SK-MEL-5 (cell line): ENCODE results near the gene MAN2A2. TPM values are rescaled to one million over a fixed set of nuclear protein-coding genes. Genes with fewer than 3 reads are reported as not detected.

Experiments used
- DNase-seq: peaks from one replicate; pipeline ENCODE4 v3.0.0-alpha.2; 2016; ENCODE audit warnings: low read depth, low spot score
- in situ Hi-C: cut with HindIII; loops from 2 replicates; pipeline ENCODE4 v1.10.0; 2016; ENCODE audit warnings: low sequenced_read_pairs, high pct_unique_total_duplicates, low pct_unique_long_range_greater_than_20kb
- total RNA-seq: library from RNA; depleted of rRNA; stranded (reverse); fragments of >200 nt; shearing (Covaris generic); gene quantifications from 2 replicates; pipeline ENCODE4 v1.2.3, GENCODE V29; 2014

MAN2A2 gene
- total RNA-seq, 1 experiment from 2014 or later: 4.7 TPM

DNA sequence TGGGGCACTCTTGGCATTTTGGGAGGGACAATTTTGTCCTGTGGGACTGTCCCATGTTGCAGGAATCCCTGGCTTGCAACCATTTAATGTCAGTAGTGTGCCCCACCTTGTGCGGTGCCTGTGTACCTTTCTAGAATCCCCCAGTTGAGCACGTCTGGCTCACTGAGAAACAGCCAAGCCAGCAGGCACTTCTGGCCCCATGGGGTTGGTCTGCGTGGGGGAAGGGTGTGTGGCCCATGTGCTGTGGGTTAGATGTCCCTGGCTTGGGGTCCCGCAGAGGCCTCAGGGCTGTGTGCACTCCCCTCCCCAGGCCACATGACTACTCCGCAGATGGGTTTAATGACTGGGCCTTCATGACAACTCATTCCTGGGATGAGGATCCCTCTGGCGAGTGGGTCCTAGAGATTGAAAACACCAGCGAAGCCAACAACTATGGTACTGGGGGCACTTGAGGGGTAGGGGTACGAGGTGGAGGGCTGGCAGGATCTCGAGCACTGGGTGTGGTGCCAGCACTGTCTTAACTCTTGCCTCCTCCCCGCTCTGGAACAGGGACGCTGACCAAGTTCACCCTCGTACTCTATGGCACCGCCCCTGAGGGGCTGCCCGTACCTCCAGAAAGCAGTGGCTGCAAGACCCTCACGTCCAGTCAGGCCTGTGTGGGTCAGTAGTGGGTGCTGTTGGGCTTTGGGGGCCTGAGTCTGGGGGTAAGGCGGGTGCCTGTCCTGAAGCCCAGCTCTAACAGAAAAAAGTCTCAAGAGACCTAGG, 22.5 kb upstream of the MAN2A2 start:
- no peak for DNase-seq
- in situ Hi-C loops: no loop called here

GRCh38 chr15:90881181-90881977, 21.7 kb upstream of the MAN2A2 start:
- DNase-seq: no peak
- in situ Hi-C loops: no loop called here

DNA sequence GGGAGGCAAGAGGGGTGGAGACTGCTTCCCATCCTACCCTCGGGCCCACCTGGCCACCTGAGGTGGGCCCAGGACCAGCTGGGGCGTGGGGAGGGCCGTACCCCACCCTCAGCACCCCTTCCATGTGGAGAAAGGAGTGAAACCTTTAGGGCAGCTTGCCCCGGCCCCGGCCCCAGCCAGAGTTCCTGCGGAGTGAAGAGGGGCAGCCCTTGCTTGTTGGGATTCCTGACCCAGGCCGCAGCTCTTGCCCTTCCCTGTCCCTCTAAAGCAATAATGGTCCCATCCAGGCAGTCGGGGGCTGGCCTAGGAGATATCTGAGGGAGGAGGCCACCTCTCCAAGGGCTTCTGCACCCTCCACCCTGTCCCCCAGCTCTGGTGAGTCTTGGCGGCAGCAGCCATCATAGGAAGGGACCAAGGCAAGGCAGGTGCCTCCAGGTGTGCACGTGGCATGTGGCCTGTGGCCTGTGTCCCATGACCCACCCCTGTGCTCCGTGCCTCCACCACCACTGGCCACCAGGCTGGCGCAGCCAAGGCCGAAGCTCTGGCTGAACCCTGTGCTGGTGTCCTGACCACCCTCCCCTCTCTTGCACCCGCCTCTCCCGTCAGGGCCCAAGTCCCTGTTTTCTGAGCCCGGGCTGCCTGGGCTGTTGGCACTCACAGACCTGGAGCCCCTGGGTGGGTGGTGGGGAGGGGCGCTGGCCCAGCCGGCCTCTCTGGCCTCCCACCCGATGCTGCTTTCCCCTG, 21.0 kb upstream of the MAN2A2 start:
- DNase-seq: no peak
- in situ Hi-C loops: no loop called here

- in situ Hi-C loops: no loop called here
- DNase-seq: no peak
These were observed 20.1 kb upstream of the MAN2A2 start for GRCh38 chr15:90882781-90883525.

DNA sequence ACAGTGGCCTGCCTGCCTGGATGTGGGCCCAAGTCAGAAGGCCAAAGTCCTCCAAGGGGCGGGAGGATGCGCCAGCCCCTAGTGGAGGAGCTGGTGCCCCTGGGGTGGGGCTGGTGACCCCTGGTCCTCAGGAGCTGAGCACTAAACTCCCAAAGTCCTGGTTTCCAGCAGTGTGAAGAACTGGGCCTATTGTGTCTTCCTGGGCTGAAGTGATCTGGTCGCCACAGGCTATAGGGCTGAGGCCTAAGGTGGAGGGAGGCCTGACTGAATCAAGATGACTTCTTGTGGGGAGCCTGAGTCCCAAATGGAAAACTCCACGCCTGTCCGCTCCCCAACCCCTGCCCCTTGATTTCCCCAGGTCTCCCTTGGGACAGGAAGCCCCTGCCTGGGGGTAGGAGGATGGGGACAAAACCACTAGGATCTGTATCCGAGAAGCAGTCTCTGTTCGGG, 19.6 kb upstream of the MAN2A2 start:
- in situ Hi-C loops: no loop called here
- DNase-seq: no peak

- in situ Hi-C loops: no loop called here
- no peak for DNase-seq
These were observed 19.0 kb upstream of the MAN2A2 start, which contains the start of gene FES for GRCh38 chr15:90883976-90884718. Gene FES (plus strand): TSS chr15:90884504. CDS start chr15:90885046, 542 bp downstream.

GRCh38 chr15:90884719-90885431, 18.2 kb upstream of the MAN2A2 start:
- in situ Hi-C loops: no loop called here
- DNase-seq: no peak

- in situ Hi-C loops: no loop called here
- DNase-seq: peak; percentile 68
These were observed 17.4 kb upstream of the MAN2A2 start for GRCh38 chr15:90885432-90886290.

- no peak for DNase-seq
- in situ Hi-C loops: no loop called here
These were observed 16.8 kb upstream of the MAN2A2 start for GRCh38 chr15:90886291-90886614.

GRCh38 chr15:90887037-90887481, 16.0 kb upstream of the MAN2A2 start:
- no peak for DNase-seq
- in situ Hi-C loops: no loop called here

DNA sequence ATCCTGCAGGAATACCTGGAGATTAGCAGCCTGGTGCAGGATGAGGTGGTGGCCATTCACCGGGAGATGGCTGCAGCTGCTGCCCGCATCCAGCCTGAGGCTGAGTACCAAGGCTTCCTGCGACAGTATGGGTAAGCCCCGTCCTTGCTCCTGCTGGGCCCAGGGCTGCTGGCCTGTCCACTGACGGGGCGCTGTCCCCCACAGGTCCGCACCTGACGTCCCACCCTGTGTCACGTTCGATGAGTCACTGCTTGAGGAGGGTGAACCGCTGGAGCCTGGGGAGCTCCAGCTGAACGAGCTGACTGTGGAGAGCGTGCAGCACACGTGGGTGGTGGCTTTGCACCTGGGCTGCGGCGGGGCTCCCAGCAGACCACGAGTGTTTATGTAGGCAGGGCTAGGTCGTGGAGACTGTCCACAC, 13.8 kb upstream of the MAN2A2 start:
- in situ Hi-C loops: no loop called here

DNA sequence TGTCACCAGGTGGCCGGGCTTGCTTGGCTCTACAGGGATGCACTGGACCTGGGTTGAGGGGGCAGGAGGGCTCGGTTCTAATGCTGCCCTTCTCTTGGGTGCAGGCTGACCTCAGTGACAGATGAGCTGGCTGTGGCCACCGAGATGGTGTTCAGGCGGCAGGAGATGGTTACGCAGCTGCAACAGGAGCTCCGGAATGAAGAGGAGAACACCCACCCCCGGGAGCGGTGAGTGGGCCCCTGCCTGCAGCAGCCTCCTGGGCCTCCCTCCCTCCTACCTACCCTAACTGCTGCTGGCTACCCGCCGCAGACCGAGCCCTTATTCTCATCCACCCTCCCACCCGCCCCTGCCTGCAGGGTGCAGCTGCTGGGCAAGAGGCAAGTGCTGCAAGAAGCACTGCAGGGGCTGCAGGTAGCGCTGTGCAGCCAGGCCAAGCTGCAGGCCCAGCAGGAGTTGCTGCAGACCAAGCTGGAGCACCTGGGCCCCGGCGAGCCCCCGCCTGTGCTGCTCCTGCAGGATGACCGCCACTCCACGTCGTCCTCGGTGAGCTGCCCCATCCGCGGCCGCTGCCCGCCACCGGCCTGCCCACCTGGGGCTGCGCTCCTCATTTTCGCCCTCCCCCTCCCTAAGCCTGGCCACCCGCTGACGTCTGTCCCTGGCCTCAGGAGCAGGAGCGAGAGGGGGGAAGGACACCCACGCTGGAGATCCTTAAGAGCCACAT, 13.2 kb upstream of the MAN2A2 start:
- DNase-seq: no peak
- in situ Hi-C loops: no loop called here

More for the DNA sequence above, 13.8 kb upstream of the MAN2A2 start:
- no peak for DNase-seq

DNA sequence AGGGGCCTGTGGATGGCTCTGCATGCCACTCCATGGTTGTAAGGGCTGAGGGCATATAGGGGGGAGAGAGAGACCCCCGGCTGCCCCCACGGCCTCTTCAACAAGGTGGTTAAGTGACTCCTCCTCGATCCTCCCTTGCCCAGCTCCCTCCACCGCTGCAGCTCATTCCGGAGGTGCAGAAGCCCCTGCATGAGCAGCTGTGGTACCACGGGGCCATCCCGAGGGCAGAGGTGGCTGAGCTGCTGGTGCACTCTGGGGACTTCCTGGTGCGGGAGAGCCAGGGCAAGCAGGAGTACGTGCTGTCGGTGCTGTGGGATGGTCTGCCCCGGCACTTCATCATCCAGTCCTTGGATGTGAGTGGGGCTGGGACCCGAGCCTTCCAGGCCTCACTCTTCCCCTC, 12.3 kb upstream of the MAN2A2 start:
- in situ Hi-C loops: no loop called here
- DNase-seq: no peak

- in situ Hi-C loops: no loop called here
- no peak for DNase-seq
These were observed 11.7 kb upstream of the MAN2A2 start for GRCh38 chr15:90891346-90891949.

GRCh38 chr15:90892023-90892422, 11.1 kb upstream of the MAN2A2 start:
- in situ Hi-C loops: no loop called here
- no peak for DNase-seq
